Astrocyte (in vitro differentiated cells and primary cell): ENCODE data around the gene LRBA. TPM values are rescaled to one million over a fixed set of nuclear protein-coding genes. Genes with fewer than 3 reads are reported as not detected.
A peak's percentile ranks its signal among the peaks of the same experiment; 100 is the strongest.

ENCODE experiments used
- DNase-seq: peaks from one replicate; pipeline ENCODE4 v3.0.0-alpha.2; 2010; ENCODE audit warnings: low read depth
- FAIRE-seq: peaks from 2 replicates; lab custom pipeline; 2011; peaks lifted over from hg19 to GRCh38; lab: Jason Lieb, UNC
- H2AFZ ChIP-seq: 2 replicates; pipeline ENCODE4 v1.6.0; 2012; ENCODE audit warnings: low read depth, low read length, inconsistent platforms
- H3K27ac ChIP-seq: 2 replicates; pipeline ENCODE4 v1.5.1; 2011; ENCODE audit warnings: low read depth, low read length, inconsistent platforms
- H3K27me3 ChIP-seq: 2 replicates; pipeline ENCODE4 v1.6.0; 2011; ENCODE audit warnings: low read length, inconsistent platforms; ENCODE audit not compliant: insufficient read depth
- H3K36me3 ChIP-seq: 2 replicates; pipeline ENCODE4 v1.5.1; 2011; ENCODE audit warnings: low read length, inconsistent platforms; ENCODE audit not compliant: insufficient read depth
- H3K4me1 ChIP-seq: 2 replicates; pipeline ENCODE4 v1.5.1; 2011; ENCODE audit warnings: low read length, inconsistent platforms; ENCODE audit not compliant: insufficient read depth
- H3K4me2 ChIP-seq: 2 replicates; pipeline ENCODE4 v1.6.0; 2012; ENCODE audit warnings: low read length, inconsistent platforms
- H3K4me3 ChIP-seq: 2 replicates; pipeline ENCODE4 v1.5.1; 2011; ENCODE audit warnings: low read depth, mild to moderate bottlenecking, low read length, inconsistent platforms; ENCODE audit not compliant: insufficient read depth
- H3K79me2 ChIP-seq: 2 replicates; pipeline ENCODE4 v1.6.0; 2012; ENCODE audit warnings: mild to moderate bottlenecking, low read length, inconsistent platforms; ENCODE audit not compliant: insufficient read depth
- H3K9ac ChIP-seq: 2 replicates; pipeline ENCODE4 v1.6.0; 2012; ENCODE audit warnings: mild to moderate bottlenecking, low read length, inconsistent platforms
- H3K9me3 ChIP-seq: 2 replicates; pipeline ENCODE4 v1.5.1; 2012; ENCODE audit warnings: low read depth, mild to moderate bottlenecking, low read length, inconsistent platforms; ENCODE audit not compliant: insufficient read depth
- H4K20me1 ChIP-seq: 2 replicates; pipeline ENCODE4 v1.6.0; 2012; ENCODE audit warnings: low read length, inconsistent platforms; ENCODE audit not compliant: insufficient read depth
- H3K27ac Mint-ChIP-seq: one replicate; pipeline ENCODE4 v1.8.0; 2021; ENCODE audit warnings: mild to moderate bottlenecking, mixed read lengths; ENCODE audit not compliant: unreplicated experiment
- H3K27me3 Mint-ChIP-seq: one replicate; pipeline ENCODE4 v1.8.0; 2021; ENCODE audit warnings: low read depth, mixed read lengths; ENCODE audit not compliant: unreplicated experiment
- H3K36me3 Mint-ChIP-seq: one replicate; pipeline ENCODE4 v1.8.0; 2021; ENCODE audit warnings: low read depth, mixed read lengths; ENCODE audit not compliant: unreplicated experiment
- H3K4me1 Mint-ChIP-seq: one replicate; pipeline ENCODE4 v1.8.0; 2021; ENCODE audit warnings: low read depth, mixed read lengths; ENCODE audit not compliant: unreplicated experiment
- H3K4me3 Mint-ChIP-seq: one replicate; pipeline ENCODE4 v1.8.0; 2021; ENCODE audit warnings: mild to moderate bottlenecking, moderate library complexity, mixed read lengths; ENCODE audit not compliant: unreplicated experiment
- H3K9me3 Mint-ChIP-seq: one replicate; pipeline ENCODE4 v1.8.0; 2021; ENCODE audit warnings: mild to moderate bottlenecking, mixed read lengths; ENCODE audit not compliant: unreplicated experiment
- CTCF ChIP-seq: IDR thresholded peaks from 2 replicates; pipeline ENCODE4 v1.5.1; 2011; ENCODE audit warnings: low read depth, mild to moderate bottlenecking, inconsistent platforms, low read length, moderate library complexity; ENCODE audit not compliant: insufficient read depth
- EZH2 ChIP-seq: IDR thresholded peaks from 2 replicates; pipeline ENCODE4 v1.6.1; 2012; ENCODE audit warnings: mild to moderate bottlenecking, low read length, inconsistent platforms; ENCODE audit not compliant: insufficient read depth
- total RNA-seq: library from RNA; stranded (reverse); gene quantifications from 2 replicates; pipeline ENCODE4 v1.2.1, GENCODE V29; 2021

The LRBA gene
- total RNA-seq, 1 donor from 2014 or later, result 25.3 TPM

GRCh38 chr4:150224896-150225591, 790.0 kb downstream of the LRBA start:
- H3K4me3 Mint-ChIP-seq, result no peak overlapping the region
- Histone ChIP-seq H3K9me3 (no peaks in the 10 kb centered on the region), H3K4me2 (peak overlapping the region; percentile 67), H3K36me3 (no peaks in the 10 kb centered on the region), H3K79me2 (no peaks in the 10 kb centered on the region), H4K20me1 (no peaks in the 10 kb centered on the region), H3K9ac (peak overlapping the region; percentile 72), H3K27ac (peak overlapping the region; percentile 87), H2AFZ (no peak overlapping the region), H3K4me1 (peaks cover 21% of the 10 kb centered on the region), H3K27me3 (no peaks in the 10 kb centered on the region), H3K4me3 (no peak overlapping the region)
- peak; percentile 98 for FAIRE-seq
- peaks cover 2% of the 10 kb centered on the region for H3K9me3 Mint-ChIP-seq
- H3K4me1 Mint-ChIP-seq, result peaks cover 9% of the 10 kb centered on the region
- DNase-seq, result peak; percentile 97
- peak overlapping the region; percentile 27 for H3K27ac Mint-ChIP-seq
- no peak for TF ChIP-seq EZH2
- no peak for TF ChIP-seq CTCF
- H3K36me3 Mint-ChIP-seq, result peaks cover 5% of the 10 kb centered on the region
- no peaks in the 10 kb centered on the region for H3K27me3 Mint-ChIP-seq

GRCh38 chr4:150219841-150220240, 795.2 kb downstream of the LRBA start:
- no peak overlapping the region for H3K27ac Mint-ChIP-seq
- no peak for FAIRE-seq
- H3K27me3 ChIP-seq, result no peaks in the 10 kb centered on the region

More at GRCh38 chr4:150219841-150220240, 795.2 kb downstream of the LRBA start:
- peaks cover 17% of the 10 kb centered on the region for H3K4me1 ChIP-seq
- peaks cover 2% of the 10 kb centered on the region for H3K36me3 Mint-ChIP-seq
- peak overlapping the region; percentile 24 for H3K4me2 ChIP-seq
- no peak overlapping the region for H3K27ac ChIP-seq
- peaks cover 3% of the 10 kb centered on the region for H3K27me3 Mint-ChIP-seq
- no peak overlapping the region for H3K4me3 ChIP-seq
- no peaks in the 10 kb centered on the region for H4K20me1 ChIP-seq
- H3K36me3 ChIP-seq, result no peaks in the 10 kb centered on the region
- no peak overlapping the region for H3K9ac ChIP-seq
- no peak overlapping the region for H3K4me3 Mint-ChIP-seq
- H3K4me1 Mint-ChIP-seq, result peaks cover 16% of the 10 kb centered on the region
- H3K9me3 ChIP-seq, result no peaks in the 10 kb centered on the region
- peak; percentile 74 for DNase-seq
- H3K79me2 ChIP-seq, result no peaks in the 10 kb centered on the region
- no peak overlapping the region for H2AFZ ChIP-seq
- no peak for TF ChIP-seq CTCF
- no peak for TF ChIP-seq EZH2
- H3K9me3 Mint-ChIP-seq, result no peaks in the 10 kb centered on the region
